ENCODE data around the gene DIAPH3.

Gene DIAPH3

DNA sequence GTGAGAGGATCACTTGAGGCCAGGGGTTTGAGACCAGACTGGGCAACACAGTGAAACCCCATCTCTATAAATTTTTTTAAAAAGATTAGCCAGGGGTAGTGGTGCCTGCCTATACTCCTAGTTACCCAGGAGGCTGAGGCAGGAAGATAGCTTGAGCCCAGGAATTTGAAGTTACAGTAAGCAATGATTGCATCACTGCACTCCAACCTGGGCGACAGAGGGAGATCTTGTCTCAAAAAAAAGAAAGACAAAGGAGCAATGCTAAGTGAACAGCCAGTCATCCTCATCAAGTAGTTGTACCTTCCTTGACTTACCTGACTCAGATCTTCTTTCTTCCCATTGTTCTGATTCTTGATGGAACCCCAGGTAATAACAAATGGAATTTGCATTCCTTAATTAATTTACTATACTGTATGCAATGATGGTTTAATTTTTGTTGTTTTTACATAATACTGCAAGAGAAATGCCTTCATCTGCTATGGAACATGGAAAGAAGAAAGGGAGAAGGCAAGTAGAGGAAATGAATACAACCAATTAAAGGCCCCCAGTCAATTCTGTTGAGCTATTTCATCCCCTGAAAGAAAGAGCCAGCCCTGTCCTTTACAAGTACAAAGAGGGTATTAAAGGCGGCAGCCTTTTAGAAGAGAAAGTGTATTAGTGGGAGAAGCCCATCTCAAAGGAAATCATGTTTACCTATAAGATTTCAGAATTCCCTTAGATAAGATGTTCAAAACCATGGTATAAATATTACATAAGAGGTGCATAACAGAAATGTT is 316.7 kb downstream of the DIAPH3 start:
- Histone ChIP-seq H3K36me3 (no peaks in the 10 kb centered on the region), H3K27me3 (no peaks in the 10 kb centered on the region), H3K4me3 (ENCODE audit: low read depth in 1 of 2, low read length in 1 of 2) (no peak overlapping the region), H3K9me3 (no peaks in the 10 kb centered on the region), H3K4me1 (ENCODE audit: control insufficient read depth in 1 of 2, insufficient read depth in 1 of 2, low read depth in 1 of 2, low read length in 1 of 2) (no peaks in the 10 kb centered on the region), H3K27ac (no peak overlapping the region)
- TF ChIP-seq, protein P1, sequence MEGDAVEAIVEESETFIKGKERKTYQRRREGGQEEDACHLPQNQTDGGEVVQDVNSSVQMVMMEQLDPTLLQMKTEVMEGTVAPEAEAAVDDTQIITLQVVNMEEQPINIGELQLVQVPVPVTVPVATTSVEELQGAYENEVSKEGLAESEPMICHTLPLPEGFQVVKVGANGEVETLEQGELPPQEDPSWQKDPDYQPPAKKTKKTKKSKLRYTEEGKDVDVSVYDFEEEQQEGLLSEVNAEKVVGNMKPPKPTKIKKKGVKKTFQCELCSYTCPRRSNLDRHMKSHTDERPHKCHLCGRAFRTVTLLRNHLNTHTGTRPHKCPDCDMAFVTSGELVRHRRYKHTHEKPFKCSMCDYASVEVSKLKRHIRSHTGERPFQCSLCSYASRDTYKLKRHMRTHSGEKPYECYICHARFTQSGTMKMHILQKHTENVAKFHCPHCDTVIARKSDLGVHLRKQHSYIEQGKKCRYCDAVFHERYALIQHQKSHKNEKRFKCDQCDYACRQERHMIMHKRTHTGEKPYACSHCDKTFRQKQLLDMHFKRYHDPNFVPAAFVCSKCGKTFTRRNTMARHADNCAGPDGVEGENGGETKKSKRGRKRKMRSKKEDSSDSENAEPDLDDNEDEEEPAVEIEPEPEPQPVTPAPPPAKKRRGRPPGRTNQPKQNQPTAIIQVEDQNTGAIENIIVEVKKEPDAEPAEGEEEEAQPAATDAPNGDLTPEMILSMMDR (IDR thresholded peaks at IDR 0.05): no peak

DNA sequence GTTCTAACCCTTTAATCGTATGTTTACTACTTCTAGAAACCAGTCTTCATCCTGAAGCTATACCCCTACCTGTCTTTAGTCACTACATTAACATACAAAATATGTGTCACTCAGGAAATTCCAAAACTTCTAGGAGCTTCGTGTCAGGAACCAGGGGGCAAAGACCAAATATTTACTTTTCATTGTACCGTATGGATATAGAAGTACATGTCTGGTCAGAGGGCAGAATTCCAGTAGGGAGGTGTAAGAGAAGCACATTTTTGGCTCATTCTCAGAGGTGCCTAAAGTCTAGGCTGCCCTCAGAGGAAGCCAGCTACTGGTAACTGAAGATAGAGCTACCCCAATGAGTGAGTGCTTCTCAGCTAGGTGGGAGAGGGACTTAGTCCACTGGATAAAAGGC is 320.7 kb downstream of the DIAPH3 start:
- TF ChIP-seq, protein P1 (IDR thresholded peaks at IDR 0.05): no peak
- Histone ChIP-seq H3K4me1 (ENCODE audit: control insufficient read depth in 1 of 2, insufficient read depth in 1 of 2, low read depth in 1 of 2, low read length in 1 of 2) (no peaks in the 10 kb centered on the region), H3K27me3 (no peaks in the 10 kb centered on the region), H3K4me3 (ENCODE audit: low read depth in 1 of 2, low read length in 1 of 2) (no peak overlapping the region), H3K9me3 (no peaks in the 10 kb centered on the region), H3K27ac (no peak overlapping the region), H3K36me3 (no peaks in the 10 kb centered on the region)

- Histone ChIP-seq H3K4me1 (ENCODE audit: control insufficient read depth in 1 of 2, insufficient read depth in 1 of 2, low read depth in 1 of 2, low read length in 1 of 2) (no peaks in the 10 kb centered on the region), H3K36me3 (no peaks in the 10 kb centered on the region), H3K27ac (no peak overlapping the region), H3K27me3 (no peaks in the 10 kb centered on the region), H3K9me3 (no peaks in the 10 kb centered on the region), H3K4me3 (ENCODE audit: low read depth in 1 of 2, low read length in 1 of 2) (no peak overlapping the region)
- TF ChIP-seq, protein P1 (IDR thresholded peaks at IDR 0.05): no peak
These were observed 321.2 kb downstream of the DIAPH3 start for GRCh38 chr13:59842507-59842906.

DNA sequence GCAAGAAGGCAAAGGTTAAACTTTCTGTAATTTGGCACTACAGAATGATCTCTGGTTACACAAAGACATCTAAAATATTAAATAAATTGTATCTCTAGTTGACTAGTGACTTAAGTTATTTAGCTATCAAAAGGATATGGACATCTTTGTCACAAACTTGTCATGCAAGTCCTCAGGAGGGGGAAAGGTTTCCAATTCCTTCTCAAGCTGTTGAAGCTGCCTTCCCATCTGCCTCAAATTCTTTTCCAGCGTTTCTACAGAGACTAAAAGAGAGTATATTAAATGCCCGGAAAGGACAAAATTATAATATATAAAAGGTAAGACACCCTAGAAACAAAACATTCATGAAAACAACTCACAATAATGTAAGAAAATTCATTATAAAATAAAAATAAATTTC is 324.5 kb downstream of the DIAPH3 start:
- Histone ChIP-seq H3K4me1 (ENCODE audit: control insufficient read depth in 1 of 2, insufficient read depth in 1 of 2, low read depth in 1 of 2, low read length in 1 of 2) (no peaks in the 10 kb centered on the region), H3K27me3 (no peaks in the 10 kb centered on the region), H3K27ac (no peak overlapping the region), H3K4me3 (ENCODE audit: low read depth in 1 of 2, low read length in 1 of 2) (no peak overlapping the region), H3K36me3 (no peaks in the 10 kb centered on the region), H3K9me3 (no peaks in the 10 kb centered on the region)
- TF ChIP-seq, protein P1 (IDR thresholded peaks at IDR 0.05): no peak

DNA sequence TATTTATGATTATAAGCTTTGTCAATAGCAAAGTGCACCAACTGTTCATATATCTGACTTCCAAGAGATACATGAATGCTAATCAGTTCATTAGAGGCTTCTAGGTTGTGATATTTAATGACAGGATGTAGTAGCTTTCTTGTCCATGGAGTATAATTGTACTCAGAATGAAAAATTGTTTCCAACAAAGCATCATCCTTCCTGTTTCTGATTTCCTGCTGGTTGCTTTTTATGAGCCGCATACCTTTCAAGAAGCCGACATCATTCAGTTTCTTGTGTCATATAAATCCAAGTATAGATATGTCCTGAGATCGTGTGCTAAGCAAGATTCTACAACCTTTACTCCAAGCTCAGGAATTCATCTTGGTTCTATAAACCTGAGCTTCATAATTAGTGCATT is 326.6 kb downstream of the DIAPH3 start:
- Histone ChIP-seq H3K4me1 (ENCODE audit: control insufficient read depth in 1 of 2, insufficient read depth in 1 of 2, low read depth in 1 of 2, low read length in 1 of 2) (no peaks in the 10 kb centered on the region), H3K9me3 (no peaks in the 10 kb centered on the region), H3K27me3 (no peaks in the 10 kb centered on the region), H3K36me3 (no peaks in the 10 kb centered on the region), H3K27ac (no peak overlapping the region), H3K4me3 (ENCODE audit: low read depth in 1 of 2, low read length in 1 of 2) (no peak overlapping the region)
- TF ChIP-seq, protein P1 (IDR thresholded peaks at IDR 0.05): no peak
